Suprapubic skin (tissue), 3 donors: ENCODE measurements around the gene LMX1A.

Experiments
- CTCF ChIP-seq, 2 donors: fragments of 200-600 bp in 1 of 2; fragments of 450-650 bp in 1 of 2; sonication (generic) in 1 of 2; IDR thresholded peaks; one replicate each; pipeline ENCODE4 v1.5.1; 2016 to 2019; ENCODE audit warnings: antibody characterized with exemption in 2 of 2, mild to moderate bottlenecking in 1 of 2, moderate library complexity in 1 of 2
- EP300 ChIP-seq: sonication (generic); formaldehyde crosslinking; IDR thresholded peaks from one replicate; pipeline ENCODE4 v1.6.1; 2017; ENCODE audit warnings: antibody characterized with exemption
- POLR2A ChIP-seq, 2 donors: fragments of 450-650 bp; IDR thresholded peaks; one replicate each; pipeline ENCODE4 v1.6.1; 2017; ENCODE audit warnings: antibody characterized with exemption in 2 of 2, mild to moderate bottlenecking in 2 of 2, moderate library complexity in 2 of 2

- TF ChIP-seq CTCF (IDR thresholded peaks at IDR 0.05) (no peak), EP300 (no peak), POLR2A (IDR thresholded peaks at IDR 0.05) (no peak)
These were observed 130.9 kb downstream of the LMX1A start for GRCh38 chr1:165225650-165226049.
